HG03108 (cell line): ENCODE measurements around the gene THPO.
"Not testable (repeated sequence)": the region's sequence is repeated elsewhere in the genome, so short reads cannot be mapped to it uniquely, and the experiment has no call there.

Experiments
- ATAC-seq: cut with Tn5 transposase; IDR thresholded peaks from one replicate; pipeline ENCODE4 v1.9.1; 2021; ENCODE audit warnings: moderate library complexity; ENCODE audit not compliant: unreplicated experiment

Gene THPO

DNA sequence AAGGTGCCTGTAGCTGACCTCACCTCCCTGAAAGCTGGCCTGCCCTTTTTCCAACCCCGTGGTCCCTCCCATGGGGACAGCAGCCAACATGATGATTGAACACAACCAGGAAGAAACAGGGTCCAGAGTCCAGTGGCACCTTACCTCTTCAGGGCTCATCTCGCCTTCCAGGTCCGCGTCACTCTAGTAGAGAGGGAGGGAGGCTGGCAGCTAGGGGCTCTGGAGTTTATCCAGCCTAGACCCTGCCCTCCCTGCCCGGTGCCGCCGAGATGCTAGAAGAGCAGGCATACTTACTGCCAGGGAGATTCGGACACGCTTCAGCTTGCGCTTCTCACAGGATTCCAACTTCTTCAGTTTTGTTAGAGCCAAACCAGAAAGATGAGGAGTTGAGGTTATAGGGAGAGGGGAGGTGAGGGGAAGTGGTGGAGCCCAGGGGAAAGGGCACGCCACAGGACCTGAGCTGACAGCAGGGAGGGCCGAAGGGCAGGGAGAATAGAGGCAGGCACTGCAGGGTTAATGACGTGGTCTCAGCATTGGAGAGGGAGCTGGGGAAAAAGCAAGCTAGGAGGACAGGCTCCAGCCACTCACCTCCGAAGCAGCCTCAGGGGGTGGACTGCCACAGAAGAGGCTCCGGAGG, 25.7 kb downstream of the THPO start:
- ATAC-seq = no peak

DNA sequence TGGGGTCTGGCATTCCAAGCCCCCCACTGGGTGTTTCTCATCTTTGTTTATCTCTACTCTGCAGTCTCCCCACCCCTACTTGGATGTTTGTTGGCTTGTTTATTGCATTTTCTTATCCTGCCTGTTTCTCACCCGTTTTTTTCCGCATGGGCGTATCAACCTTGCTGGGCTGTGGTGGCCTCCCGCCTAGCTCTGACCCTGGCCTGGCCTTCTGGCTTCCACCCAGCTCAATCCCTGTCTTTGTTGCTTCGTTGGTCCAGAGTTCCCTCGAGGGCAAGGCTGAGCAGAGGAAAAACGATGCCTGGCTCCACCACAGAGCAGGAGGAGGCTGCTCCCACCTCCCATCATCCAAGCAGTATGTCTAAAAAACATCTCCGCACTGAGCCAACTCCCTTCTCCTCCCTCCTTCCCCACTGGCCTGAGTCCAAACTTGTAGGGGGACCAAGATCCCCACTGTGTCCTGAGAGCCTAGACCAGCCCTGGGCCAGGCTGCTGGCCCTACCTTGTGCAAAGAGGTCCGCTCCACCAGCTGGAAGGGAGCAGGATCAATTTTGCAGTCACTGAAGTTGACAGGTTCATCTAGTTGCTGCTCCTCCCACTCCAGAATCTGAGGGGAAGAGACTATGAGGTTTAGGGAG, 26.4 kb downstream of the THPO start:
- no peak for ATAC-seq

DNA sequence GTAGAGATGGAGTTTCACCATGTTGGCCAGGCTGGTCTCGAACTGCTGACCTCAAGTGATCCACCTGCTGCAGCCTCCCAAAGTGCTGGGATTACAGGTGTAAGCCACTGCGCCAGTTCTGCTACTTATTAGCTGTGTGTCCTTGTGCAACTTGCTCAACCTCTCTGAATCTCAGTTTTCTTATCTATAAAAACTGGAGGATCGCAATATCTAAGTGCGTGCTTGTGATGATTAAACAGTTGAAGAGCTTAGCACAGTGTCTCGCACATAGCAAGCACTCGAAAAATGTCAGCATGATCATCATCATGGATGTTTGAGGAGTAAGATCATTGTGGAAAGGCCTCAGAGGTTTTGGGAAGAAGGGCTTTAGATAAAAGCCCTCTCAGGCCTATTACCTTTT, 27.4 kb downstream of the THPO start:
- ATAC-seq = no peak

DNA sequence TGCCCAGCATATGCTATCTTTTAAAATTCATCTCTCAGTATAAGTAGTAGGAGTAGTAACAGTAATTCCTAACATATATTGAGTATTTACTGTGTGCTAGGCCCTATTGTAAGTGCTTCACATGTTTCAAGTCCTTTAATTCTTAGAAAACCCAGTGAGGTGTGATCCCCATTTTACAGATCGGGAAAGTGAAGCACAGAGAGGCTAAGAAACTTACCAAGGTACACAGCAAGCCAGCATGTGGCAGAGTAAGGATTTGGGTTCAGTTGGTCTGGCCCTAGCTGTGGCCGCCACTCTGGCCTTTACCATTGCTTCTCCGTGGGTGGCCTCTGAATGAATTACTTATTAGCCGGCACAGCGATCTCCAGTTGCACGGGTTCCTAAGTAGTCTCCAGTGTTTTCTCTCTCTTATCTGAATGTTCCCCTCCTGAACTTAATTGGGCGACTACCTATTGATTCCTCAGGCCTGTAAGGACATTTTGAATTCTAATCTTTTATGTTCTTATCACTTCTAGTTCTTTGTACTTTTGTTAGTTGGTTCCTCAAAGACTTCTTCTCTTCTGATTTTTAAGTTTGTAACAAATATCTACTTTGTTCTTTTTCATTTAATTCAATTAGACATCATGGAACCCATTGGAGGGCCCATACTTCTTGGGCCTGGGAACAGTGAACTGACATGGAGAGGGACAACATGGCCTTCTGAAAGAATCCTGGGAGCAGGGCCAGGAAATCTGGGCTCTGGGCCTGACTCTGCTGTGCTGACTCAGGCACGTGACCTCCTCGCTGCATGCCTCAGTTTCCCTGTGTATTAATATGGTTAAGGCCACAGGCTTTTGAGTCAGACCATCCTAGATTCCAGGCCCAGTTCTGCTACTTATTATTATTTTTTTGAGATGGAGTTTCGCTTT, 28.2 kb downstream of the THPO start:
- no peak for ATAC-seq

DNA sequence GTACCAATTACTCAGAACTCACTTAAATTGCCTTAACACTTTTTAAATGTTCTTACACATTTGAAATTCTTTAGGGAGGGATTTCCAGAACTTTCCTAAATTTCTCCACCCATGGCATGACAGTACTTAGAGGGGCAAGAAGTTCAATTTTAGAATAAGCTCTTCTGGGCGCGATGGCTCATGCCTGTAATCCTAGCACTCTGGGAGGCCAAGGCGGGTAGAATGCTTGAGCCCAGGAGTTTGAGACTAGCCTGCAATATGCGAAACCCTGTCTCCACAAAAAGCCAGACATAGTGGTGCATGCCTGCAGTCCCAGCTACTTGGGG, 30.0 kb downstream of the THPO start:
- no peak for ATAC-seq

DNA sequence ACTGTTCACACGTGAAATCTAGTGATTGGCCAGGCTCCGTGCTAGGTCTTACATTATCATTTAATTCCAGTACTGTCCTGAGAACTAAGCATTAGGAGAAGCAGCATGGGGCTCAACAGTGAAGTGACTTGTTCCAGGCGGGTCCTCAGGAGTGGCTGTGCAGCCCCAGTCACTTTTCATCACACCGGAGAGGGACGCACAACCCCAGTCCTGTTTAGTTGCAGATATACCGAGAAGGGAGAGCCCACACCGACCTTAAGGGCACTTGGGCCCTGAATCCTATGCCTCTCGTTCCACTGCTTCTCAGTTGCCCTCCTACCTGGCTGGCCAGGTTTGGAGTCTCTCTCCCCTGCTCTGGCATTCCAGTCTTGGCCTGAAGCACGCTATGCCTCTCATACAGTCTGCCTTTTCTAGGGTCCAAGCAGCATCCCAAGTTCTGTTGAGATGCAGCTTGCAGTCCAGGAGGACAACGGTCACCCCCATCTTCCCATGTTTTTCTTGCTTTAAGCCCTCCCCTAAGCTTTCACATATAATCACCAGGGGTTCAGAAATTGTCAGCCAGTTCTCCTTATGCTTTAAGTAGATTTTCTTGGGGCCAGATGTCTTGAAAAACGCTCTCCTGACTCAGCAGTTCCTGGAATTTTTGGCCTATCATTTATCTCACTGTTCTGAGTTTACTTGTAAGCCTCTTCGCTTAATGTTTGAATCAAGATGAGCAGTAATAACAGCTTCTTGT, 30.5 kb downstream of the THPO start:
- no peak for ATAC-seq

DNA sequence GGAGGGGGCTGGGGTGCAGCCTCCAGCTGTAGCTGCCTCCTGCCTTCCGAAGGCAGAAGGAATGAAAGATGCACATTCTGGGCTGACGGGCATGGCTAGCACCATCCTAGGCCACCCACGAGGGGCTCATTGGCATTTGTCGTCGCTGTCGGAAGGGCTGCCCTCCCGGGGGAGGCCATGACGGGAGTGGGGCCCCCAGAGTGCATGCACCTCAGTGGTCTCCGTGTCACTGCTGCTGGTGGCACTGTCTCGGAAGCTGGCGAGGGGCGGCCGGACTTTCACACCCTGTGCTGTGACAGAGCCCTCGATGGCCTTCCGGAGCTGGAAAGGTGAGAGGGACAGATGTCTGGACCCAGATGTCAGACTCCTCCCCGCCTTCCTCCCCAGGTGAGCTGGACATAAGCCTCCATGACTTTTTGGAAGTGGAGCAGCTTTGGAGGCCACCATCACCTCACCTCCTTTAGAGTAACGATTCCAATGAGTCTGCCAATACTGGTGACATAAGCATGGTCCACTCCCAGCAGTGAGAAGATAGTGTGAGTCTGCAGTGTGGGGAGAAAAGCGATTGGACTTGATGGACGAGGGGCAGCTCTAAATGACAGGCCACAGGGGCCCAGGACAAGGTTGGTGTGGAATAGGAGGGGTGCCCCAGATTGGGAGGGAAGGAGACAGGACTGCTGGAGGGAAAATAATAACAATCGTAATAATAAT, 31.4 kb downstream of the THPO start:
- no peak for ATAC-seq

DNA sequence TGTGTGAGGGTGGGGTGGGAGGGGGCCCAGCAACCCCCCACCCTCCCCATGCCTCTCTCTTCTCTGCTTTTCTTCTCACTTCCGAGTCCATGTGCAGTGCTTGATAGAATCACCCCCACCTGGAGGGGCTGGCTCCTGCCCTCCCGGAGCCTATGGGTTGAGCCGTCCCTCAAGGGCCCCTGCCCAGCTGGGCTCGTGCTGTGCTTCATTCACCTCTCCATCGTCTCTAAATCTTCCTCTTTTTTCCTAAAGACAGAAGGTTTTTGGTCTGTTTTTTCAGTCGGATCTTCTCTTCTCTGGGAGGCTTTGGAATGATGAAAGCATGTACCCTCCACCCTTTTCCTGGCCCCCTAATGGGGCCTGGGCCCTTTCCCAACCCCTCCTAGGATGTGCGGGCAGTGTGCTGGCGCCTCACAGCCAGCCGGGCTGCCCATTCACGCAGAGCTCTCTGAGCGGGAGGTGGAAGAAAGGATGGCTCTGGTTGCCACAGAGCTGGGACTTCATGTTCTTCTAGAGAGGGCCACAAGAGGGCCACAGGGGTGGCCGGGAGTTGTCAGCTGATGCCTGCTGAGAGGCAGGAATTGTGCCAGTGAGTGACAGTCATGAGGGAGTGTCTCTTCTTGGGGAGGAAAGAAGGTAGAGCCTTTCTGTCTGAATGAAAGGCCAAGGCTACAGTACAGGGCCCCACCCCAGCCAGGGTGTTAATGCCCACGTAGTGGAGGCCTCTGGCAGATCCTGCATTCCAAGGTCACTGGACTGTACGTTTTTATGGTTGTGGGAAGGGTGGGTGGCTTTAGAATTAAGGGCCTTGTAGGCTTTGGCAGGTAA, 32.5 kb downstream of the THPO start:
- no peak for ATAC-seq

DNA sequence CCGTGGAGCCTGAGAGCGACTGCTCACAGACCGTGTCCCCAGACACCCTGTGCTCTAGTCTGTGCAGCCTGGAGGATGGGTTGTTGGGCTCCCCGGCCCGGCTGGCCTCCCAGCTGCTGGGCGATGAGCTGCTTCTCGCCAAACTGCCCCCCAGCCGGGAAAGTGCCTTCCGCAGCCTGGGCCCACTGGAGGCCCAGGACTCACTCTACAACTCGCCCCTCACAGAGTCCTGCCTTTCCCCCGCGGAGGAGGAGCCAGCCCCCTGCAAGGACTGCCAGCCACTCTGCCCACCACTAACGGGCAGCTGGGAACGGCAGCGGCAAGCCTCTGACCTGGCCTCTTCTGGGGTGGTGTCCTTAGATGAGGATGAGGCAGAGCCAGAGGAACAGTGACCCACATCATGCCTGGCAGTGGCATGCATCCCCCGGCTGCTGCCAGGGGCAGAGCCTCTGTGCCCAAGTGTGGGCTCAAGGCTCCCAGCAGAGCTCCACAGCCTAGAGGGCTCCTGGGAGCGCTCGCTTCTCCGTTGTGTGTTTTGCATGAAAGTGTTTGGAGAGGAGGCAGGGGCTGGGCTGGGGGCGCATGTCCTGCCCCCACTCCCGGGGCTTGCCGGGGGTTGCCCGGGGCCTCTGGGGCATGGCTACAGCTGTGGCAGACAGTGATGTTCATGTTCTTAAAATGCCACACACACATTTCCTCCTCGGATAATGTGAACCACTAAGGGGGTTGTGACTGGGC, 33.3 kb downstream of the THPO start:
- ATAC-seq = no peak

DNA sequence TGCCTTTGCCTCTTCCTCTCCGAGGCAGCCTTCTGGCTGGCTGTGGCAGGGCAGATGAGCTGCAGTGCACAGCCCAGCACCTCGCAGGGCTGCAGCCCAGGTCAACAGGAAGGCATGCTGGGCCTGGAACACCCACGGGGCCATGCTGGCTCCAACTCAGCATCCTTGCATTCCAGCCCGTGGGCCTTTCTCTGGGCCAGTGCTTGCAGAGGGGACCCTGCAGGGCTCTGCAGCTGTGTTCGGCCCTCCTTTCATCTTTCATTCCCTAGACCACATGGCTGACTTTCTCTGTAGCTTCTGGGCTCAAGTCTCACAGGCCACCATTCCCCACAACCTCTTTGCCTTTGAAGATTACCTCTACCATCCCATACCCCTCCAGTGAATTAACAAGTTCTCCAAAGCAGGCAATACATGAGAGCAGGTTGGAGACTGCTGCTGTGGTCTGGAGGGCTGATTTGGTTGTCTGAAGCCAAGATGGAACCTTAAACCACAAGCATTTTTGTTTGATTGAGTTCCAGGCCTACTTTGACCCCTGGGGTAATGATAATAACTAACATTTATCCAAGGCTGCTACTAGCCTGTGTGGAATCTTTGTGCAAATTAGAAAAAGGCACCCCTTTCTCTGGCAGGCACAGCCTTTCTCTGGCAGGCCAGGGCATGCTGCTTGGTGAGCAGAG, 34.7 kb downstream of the THPO start:
- ATAC-seq = no peak

DNA sequence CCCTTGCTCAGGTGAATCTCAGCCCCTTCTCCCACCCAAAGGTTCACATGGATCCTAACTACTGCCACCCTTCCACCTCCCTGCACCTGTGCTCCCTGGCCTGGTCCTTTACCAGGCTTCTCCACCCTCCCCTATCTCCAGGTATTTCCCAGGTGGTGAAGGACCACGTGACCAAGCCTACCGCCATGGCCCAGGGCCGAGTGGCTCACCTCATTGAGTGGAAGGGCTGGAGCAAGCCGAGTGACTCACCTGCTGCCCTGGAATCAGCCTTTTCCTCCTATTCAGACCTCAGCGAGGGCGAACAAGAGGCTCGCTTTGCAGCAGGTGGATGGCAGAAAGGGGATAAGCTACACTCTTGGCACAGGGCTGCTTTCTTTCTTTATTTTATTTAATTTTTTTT, 36.1 kb downstream of the THPO start:
- no peak for ATAC-seq

DNA sequence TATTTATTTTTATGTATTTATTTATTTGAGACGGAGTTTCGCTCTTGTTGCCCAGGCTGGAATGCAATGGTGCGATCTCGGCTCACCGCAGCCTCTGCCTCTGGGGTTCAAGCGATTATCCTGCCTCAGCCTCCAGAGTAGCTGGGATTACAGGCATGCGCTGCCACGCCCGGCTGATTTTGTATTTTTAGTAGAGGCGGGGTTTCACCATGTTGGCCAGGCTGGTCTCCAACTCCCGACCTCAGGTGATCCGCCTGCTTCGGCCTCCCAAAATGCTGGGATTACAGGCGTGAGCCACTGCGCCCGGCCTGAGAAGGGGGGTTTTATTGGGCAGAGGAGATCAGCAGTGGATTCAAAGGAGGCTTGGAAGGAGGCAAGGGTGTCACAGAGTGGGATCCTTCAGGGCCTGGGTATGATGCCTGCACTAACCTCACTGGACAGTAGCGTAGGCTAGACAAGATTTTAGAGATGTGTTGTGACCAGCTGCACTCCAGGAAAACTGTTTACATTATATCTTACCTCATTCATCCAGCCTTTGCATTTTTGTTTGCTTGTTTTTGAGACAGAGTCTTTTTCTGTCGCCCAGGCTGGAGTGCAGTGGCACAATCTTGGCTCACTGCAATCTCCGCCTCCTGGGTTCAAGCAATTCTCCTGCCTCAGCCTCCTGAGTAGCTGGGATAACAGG, 38.4 kb downstream of the THPO start:
- not testable (repeated sequence) for ATAC-seq

DNA sequence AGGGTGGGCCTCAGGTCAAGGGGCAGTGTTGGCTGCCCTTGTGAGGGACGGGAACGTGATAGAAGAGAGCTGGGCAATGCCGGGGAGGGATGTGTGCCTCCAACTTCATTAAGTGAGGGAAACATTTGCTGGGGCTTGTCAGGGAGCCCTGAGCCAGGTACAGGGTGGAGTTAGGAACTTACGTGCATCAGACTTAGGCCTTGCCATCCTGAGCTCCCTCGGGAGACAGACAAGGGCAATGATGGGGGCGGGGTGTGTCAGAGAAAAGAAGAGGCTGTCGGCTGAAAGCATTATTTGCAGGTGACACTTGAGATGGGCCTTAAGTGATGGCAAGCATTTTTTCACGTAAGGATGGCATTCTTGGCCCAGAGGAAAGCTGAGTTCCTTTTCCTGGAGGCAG, 39.0 kb downstream of the THPO start:
- ATAC-seq = no peak

DNA sequence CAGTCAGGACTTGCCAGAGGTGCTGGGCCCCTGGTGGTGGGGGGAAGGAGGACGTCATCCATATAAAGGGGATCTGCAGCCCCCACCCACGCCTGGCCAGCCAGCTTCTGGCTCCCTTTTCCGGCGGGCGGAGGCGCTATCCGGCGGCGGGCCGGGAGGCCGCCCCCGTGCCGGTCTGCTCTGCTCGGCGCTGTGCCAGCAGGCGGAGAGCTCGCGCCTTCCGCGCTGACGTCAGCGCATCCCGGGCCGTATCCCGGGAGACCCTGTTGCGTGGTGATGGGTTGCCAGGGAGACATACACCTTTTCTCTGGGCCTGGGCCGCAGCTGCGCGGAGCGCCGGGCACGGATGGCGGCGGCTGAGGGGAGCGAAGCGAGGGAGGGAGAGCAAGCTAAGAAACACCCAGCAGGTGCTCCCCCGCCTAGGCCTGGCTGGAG, 39.5 kb downstream of the THPO start:
- no peak for ATAC-seq

DNA sequence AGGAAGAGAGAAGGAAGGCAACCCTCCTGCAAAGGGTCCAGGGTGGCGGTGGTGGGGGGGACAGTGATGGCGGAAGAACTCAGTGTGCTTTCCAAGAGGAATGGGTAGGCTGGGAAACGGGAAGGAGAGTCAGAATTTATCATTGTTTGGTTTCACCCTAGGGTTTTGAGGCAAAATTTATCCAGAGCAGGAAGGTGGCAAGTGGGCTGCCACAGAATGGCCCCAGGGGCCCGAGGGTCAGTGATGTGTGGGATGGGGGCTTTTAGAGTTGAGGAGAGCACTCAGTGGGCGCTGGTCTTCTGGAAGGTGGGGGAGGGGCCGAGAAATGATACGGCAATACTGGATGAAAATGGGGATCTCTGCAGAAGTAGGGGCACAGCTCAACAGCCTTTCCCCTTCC, 40.0 kb downstream of the THPO start:
- ATAC-seq = no peak

DNA sequence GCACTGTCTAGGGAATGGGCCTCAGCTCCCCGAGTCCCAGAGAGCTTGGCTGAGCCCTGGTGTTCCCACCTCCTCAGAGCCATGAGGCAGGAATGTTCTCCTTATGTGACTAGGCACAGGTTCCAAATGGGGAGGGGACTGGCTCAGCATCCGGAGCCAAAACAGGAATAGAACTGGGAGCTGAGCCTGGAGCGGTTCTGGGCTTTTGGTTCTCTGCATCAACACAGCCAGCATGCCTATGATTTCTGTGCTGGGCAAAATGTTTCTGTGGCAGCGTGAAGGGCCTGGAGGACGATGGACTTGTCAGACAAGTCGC, 40.6 kb downstream of the THPO start, which contains the start of gene FAM131A:
FAM131A (plus strand) TSS at position 202 of the 316 bp plus-strand sequence; CDS start at position 233, 31 bp downstream.
- ATAC-seq = no peak

DNA sequence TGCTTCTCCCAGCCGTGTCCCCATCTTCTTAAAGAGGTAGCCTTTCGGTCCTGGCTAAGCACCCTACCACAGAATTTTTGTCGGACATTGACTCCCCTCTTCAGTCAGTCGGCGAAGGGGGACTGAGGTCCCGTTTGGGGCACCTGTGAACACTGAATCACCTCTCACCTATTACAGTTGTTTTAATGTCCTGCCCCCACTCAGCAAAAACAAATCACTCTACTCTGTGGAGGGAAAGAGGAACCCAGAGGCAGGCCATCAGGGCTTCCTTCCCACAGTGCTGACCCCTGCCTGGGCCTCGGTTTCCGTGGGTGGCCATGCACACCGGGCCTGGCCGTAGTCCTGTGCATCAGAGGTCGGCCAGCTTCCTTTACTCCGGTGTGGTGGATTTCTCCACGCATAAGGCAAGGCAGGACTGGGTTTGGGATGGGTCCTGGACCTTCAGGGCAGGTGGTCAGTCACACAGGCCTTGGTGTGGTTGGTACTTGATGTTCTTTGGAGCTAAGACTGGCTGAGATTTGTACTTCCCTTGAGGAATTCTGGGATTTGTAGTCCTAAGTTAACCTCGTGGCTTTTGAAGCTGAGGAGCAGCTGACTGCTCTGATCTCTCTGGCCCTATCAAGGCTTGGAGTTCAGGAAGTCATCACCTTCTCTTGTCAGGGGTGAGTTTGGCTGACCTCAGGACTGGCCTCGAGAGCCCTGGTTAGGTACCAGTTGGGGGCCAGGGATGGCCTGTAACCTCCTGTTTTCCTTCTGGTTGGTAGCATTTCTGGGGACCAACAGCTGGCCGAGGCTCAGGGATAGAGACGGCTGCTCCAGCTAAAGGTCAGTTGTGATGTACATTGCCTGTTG, 41.2 kb downstream of the THPO start:
- ATAC-seq = no peak
